HFF-Myc (cell line): ENCODE measurements around the gene PNPLA7.
"Not testable (repeated sequence)": the region's sequence is repeated elsewhere in the genome, so short reads cannot be mapped to it uniquely, and the experiment has no call there.

Experiments used
- DNase-seq: peaks from one replicate; pipeline ENCODE4 v3.0.0-alpha.2; 2011; ENCODE audit warnings: low read depth; ENCODE audit errors: extremely low read depth
- H3K4me3 ChIP-seq: replicated peaks from 2 replicates; pipeline ENCODE4 v1.5.1; 2011; ENCODE audit warnings: low read depth, mild to moderate bottlenecking, control low read depth, low read length
- CTCF ChIP-seq: IDR thresholded peaks from 2 replicates; pipeline ENCODE4 v1.5.1; 2012; ENCODE audit warnings: mild to moderate bottlenecking, low read depth, low read length, control low read depth; ENCODE audit errors: missing control alignments

PNPLA7 gene

GRCh38 chr9:137558127-137558526 lies 7.9 kb upstream of the PNPLA7 start:
- no peak for TF ChIP-seq CTCF
- no peak overlapping the region for H3K4me3 ChIP-seq
- DNase-seq, result no peak

GRCh38 chr9:137556069-137556838 lies 6.1 kb upstream of the PNPLA7 start:
- H3K4me3 ChIP-seq, result no peak overlapping the region
- TF ChIP-seq CTCF, result no peak
- no peak for DNase-seq

GRCh38 chr9:137555179-137555578 lies 5.0 kb upstream of the PNPLA7 start:
- no peak for DNase-seq
- TF ChIP-seq CTCF, result no peak

GRCh38 chr9:137554349-137554748 lies 4.1 kb upstream of the PNPLA7 start:
- TF ChIP-seq CTCF, result no peak
- no peak for DNase-seq
- no peak overlapping the region for H3K4me3 ChIP-seq

More at GRCh38 chr9:137555179-137555578, 5.0 kb upstream of the PNPLA7 start:
- no peak overlapping the region for H3K4me3 ChIP-seq

GRCh38 chr9:137553654-137554053 lies 3.5 kb upstream of the PNPLA7 start:
- H3K4me3 ChIP-seq, DNase-seq: not testable (repeated sequence)

GRCh38 chr9:137552022-137552768 lies 2.0 kb upstream of the PNPLA7 start:
- no peak for TF ChIP-seq CTCF
- peak overlapping the region; percentile 85 for H3K4me3 ChIP-seq
- DNase-seq, result no peak

- TF ChIP-seq CTCF, result peak; percentile 16
- peak within 1 kb of the TSS; percentile 85 for H3K4me3 ChIP-seq
- peak; percentile 39 for DNase-seq
Measured at GRCh38 chr9:137551264-137552021, 1.2 kb upstream of the PNPLA7 start, which contains the start of gene MRPL41. MRPL41 (plus strand) TSS chr9:137551879; CDS start chr9:137552082, 203 bp downstream.

GRCh38 chr9:137550958-137551263 lies 709 bp upstream of the PNPLA7 start:
- not testable (repeated sequence) for DNase-seq

More at GRCh38 chr9:137550958-137551263, 709 bp upstream of the PNPLA7 start:
- H3K4me3 ChIP-seq, result peak overlapping the region; percentile 85
